ENCODE data around the gene ZBTB20.

The ZBTB20 gene

DNA sequence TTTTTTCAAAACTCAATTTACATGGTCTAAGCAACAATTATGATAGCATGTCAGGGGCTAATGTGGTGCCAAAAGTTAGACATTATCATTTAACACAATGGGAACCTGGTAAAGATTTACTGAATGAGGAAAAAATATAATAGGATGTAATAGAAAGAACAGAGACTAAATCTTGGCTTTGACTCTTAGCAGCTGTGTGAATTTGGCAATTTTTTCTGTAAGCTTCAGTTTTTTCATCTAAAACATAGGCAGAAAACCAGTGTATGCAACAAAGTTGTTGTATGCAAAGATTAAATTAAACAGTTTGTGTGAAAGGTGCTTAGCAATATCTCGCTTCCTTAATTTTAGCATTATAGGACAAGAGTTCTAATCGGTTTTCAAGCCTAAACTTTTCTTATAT, 57.6 kb downstream of the ZBTB20 start:
- no peak for TF ChIP-seq SIN3A (IDR thresholded peaks at IDR 0.05; ENCODE audit: borderline replicate concordance, insufficient read depth, low read length)
- no peak for TF ChIP-seq TAF1 (IDR thresholded peaks at IDR 0.05; ENCODE audit: borderline replicate concordance, insufficient read depth, low read length)
- no peak for TF ChIP-seq POLR2AphosphoS5 (IDR thresholded peaks at IDR 0.05; ENCODE audit: low read depth, low read length)
- TF ChIP-seq, protein P1, sequence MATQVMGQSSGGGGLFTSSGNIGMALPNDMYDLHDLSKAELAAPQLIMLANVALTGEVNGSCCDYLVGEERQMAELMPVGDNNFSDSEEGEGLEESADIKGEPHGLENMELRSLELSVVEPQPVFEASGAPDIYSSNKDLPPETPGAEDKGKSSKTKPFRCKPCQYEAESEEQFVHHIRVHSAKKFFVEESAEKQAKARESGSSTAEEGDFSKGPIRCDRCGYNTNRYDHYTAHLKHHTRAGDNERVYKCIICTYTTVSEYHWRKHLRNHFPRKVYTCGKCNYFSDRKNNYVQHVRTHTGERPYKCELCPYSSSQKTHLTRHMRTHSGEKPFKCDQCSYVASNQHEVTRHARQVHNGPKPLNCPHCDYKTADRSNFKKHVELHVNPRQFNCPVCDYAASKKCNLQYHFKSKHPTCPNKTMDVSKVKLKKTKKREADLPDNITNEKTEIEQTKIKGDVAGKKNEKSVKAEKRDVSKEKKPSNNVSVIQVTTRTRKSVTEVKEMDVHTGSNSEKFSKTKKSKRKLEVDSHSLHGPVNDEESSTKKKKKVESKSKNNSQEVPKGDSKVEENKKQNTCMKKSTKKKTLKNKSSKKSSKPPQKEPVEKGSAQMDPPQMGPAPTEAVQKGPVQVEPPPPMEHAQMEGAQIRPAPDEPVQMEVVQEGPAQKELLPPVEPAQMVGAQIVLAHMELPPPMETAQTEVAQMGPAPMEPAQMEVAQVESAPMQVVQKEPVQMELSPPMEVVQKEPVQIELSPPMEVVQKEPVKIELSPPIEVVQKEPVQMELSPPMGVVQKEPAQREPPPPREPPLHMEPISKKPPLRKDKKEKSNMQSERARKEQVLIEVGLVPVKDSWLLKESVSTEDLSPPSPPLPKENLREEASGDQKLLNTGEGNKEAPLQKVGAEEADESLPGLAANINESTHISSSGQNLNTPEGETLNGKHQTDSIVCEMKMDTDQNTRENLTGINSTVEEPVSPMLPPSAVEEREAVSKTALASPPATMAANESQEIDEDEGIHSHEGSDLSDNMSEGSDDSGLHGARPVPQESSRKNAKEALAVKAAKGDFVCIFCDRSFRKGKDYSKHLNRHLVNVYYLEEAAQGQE (IDR thresholded peaks at IDR 0.05; ENCODE audit: insufficient read depth in 1 of 2, low read depth in 2 of 2, low read length in 2 of 2), result no peak
- no peak for TF ChIP-seq FOXP2 (optimal IDR thresholded peaks at IDR 0.05; ENCODE audit: borderline replicate concordance, extremely low read depth, extremely low read length, insufficient read depth)

DNA sequence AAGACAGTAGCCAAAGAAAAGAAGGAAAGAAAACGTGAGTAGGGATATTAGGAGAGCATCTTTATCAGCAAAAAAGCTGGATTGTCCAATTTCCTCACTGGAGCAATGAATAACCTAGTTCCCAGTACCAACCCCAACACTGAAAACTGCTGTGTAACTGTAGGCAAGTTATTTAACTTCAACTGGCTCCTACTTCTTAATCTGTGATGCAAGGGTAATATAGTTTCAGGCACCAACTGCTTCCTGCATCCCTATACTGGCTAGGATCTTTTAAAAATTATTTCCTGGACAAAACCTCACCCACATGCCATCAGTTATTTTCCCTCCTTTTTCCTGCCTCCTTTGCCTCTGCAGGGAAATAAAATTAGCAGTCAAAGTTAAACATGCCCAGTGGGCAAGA, 59.6 kb downstream of the ZBTB20 start:
- TF ChIP-seq TAF1 (IDR thresholded peaks at IDR 0.05; ENCODE audit: borderline replicate concordance, insufficient read depth, low read length), result no peak
- TF ChIP-seq SIN3A (IDR thresholded peaks at IDR 0.05; ENCODE audit: borderline replicate concordance, insufficient read depth, low read length), result no peak
- no peak for TF ChIP-seq POLR2AphosphoS5 (IDR thresholded peaks at IDR 0.05; ENCODE audit: low read depth, low read length)
- TF ChIP-seq, protein P1 (IDR thresholded peaks at IDR 0.05; ENCODE audit: insufficient read depth in 1 of 2, low read depth in 2 of 2, low read length in 2 of 2), result no peak
- no peak for TF ChIP-seq FOXP2 (optimal IDR thresholded peaks at IDR 0.05; ENCODE audit: borderline replicate concordance, extremely low read depth, extremely low read length, insufficient read depth)

DNA sequence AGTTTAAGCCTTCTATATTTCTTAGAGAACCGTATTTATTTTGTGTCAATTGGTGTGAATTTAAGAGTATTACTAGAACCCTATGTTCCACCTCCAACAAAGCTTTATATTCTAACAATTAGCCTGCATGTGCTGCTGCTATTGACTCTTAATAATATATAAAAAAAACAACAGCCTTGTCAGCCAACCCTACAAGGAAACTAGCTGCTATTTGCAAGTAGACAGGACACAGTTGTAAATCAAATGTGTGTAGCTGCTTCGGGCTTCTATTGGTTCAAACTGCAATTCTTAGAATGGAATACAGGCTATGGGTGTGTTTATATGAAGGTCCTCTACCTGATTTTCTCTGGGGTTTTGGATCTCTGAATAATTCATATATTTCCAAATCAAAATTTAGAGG, 60.7 kb downstream of the ZBTB20 start:
- TF ChIP-seq POLR2AphosphoS5 (IDR thresholded peaks at IDR 0.05; ENCODE audit: low read depth, low read length), result no peak
- no peak for TF ChIP-seq SIN3A (IDR thresholded peaks at IDR 0.05; ENCODE audit: borderline replicate concordance, insufficient read depth, low read length)
- no peak for TF ChIP-seq TAF1 (IDR thresholded peaks at IDR 0.05; ENCODE audit: borderline replicate concordance, insufficient read depth, low read length)
- TF ChIP-seq FOXP2 (optimal IDR thresholded peaks at IDR 0.05; ENCODE audit: borderline replicate concordance, extremely low read depth, extremely low read length, insufficient read depth), result no peak
- TF ChIP-seq, protein P1 (IDR thresholded peaks at IDR 0.05; ENCODE audit: insufficient read depth in 1 of 2, low read depth in 2 of 2, low read length in 2 of 2), result no peak

DNA sequence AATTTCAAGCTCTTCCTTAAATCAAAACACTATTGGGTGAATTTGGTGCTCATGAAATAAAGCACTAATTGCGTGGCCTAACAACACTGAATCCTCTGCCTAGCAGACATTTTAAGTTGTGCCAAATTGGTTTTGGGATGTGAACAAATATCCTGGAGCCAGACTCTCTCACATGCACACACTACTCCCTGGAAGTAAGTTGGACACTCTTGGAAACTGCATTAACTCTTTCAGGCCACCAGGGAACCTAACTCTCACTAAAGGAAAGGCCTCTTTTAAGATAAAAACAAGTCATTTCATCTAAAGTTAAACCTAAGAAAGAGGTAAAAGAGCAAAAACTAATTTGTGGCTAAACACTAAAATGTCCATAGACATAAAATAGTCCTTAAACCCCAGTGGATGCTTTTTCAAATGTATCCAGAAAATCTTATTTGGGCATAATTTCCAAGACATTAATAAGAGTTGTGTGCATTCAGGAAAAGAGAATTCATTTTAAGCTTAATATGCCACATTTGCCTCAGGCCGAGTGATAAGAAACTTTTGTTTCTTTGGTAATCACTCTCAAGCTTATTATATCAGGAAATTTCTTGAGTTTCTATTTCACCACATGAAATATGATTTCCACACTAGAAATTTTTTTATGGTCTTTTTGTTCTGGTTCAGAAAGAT, 61.8 kb downstream of the ZBTB20 start:
- TF ChIP-seq FOXP2 (optimal IDR thresholded peaks at IDR 0.05; ENCODE audit: borderline replicate concordance, extremely low read depth, extremely low read length, insufficient read depth) (no peak), TAF1 (IDR thresholded peaks at IDR 0.05; ENCODE audit: borderline replicate concordance, insufficient read depth, low read length) (no peak), SIN3A (IDR thresholded peaks at IDR 0.05; ENCODE audit: borderline replicate concordance, insufficient read depth, low read length) (no peak), POLR2AphosphoS5 (IDR thresholded peaks at IDR 0.05; ENCODE audit: low read depth, low read length) (no peak)
- TF ChIP-seq, protein P1 (IDR thresholded peaks at IDR 0.05; ENCODE audit: insufficient read depth in 1 of 2, low read depth in 2 of 2, low read length in 2 of 2), result no peak
